Brain pericyte (primary cell): ENCODE data around the gene GNAZ.
"Not testable (repeated sequence)": the region's sequence is repeated elsewhere in the genome, so short reads cannot be mapped to it uniquely, and the experiment has no call there.

Source experiments
- DNase-seq: peaks from one replicate; pipeline ENCODE4 v3.0.0-alpha.2; 2012; ENCODE audit warnings: low read depth, low spot score

GNAZ gene

GRCh38 chr22:23070418-23071229 lies at the start of gene GNAZ:
Gene GNAZ (plus strand): TSS chr22:23070519. CDS start chr22:23095696, 25,177 bp downstream.
- DNase-seq = no peak

GRCh38 chr22:23020659-23021293 lies 49.5 kb upstream of the GNAZ start:
- no peak for DNase-seq

GRCh38 chr22:23021660-23022353 lies 48.5 kb upstream of the GNAZ start:
- DNase-seq = not testable (repeated sequence)

- DNase-seq = no peak
Measured at GRCh38 chr22:23023294-23023693, 47.0 kb upstream of the GNAZ start.

GRCh38 chr22:23026777-23027176 lies 43.5 kb upstream of the GNAZ start:
- DNase-seq = no peak

GRCh38 chr22:23027849-23028248 lies 42.5 kb upstream of the GNAZ start:
- DNase-seq = not testable (repeated sequence)

- no peak for DNase-seq
Measured at GRCh38 chr22:23029521-23030228, 40.6 kb upstream of the GNAZ start.

- no peak for DNase-seq
Measured at GRCh38 chr22:23031381-23031780, 38.9 kb upstream of the GNAZ start.

- no peak for DNase-seq
Measured at GRCh38 chr22:23031786-23032185, 38.5 kb upstream of the GNAZ start.

- DNase-seq = no peak
Measured at GRCh38 chr22:23032658-23033057, 37.7 kb upstream of the GNAZ start.

- no peak for DNase-seq
Measured at GRCh38 chr22:23033116-23033905, 37.0 kb upstream of the GNAZ start.

GRCh38 chr22:23034621-23035556 lies 35.4 kb upstream of the GNAZ start:
- DNase-seq = no peak

- no peak for DNase-seq
Measured at GRCh38 chr22:23035557-23036277, 34.6 kb upstream of the GNAZ start.

- DNase-seq = no peak
Measured at GRCh38 chr22:23036684-23037428, 33.5 kb upstream of the GNAZ start.

- no peak for DNase-seq
Measured at GRCh38 chr22:23037429-23038333, 32.6 kb upstream of the GNAZ start.

GRCh38 chr22:23038334-23038642 lies 32.0 kb upstream of the GNAZ start:
- no peak for DNase-seq

GRCh38 chr22:23038902-23039301 lies 31.4 kb upstream of the GNAZ start:
- DNase-seq = no peak

- no peak for DNase-seq
Measured at GRCh38 chr22:23042179-23042578, 28.1 kb upstream of the GNAZ start.
